SK-N-SH (cell line): Measurements from ENCODE around the gene LDHA. TPM values are rescaled to one million over a fixed set of nuclear protein-coding genes. Genes with fewer than 3 reads are reported as not detected.

Source experiments
- CTCF ChIA-PET: fragments of 300-600, 350-600 bp; formaldehyde crosslinking; extraction: SDS; loops from one replicate; lab custom pipeline; 2021; lab: Yijun Ruan, JAX
- POLR2A ChIA-PET: fragments of 350-600 bp; sonication (Branson Sonifier 250); formaldehyde crosslinking; extraction: SDS; loops from one replicate; lab custom pipeline; 2020; ENCODE audit warnings: antibody characterized with exemption, inconsistent platforms; lab: Yijun Ruan, JAX
- DNase-seq: peaks from one replicate; pipeline ENCODE4 v3.0.0; 2012
- H2AFZ ChIP-seq: fragments of 200-600 bp; sonication (generic); 2 replicates; pipeline ENCODE4 v1.8.1; 2016; ENCODE audit warnings: antibody characterized with exemption, mild to moderate bottlenecking, low read depth
- H3F3A ChIP-seq: fragments of 200-600 bp; sonication (generic); replicated peaks from 2 replicates; pipeline ENCODE3; 2016; ENCODE audit warnings: antibody characterized with exemption, mild to moderate bottlenecking; ENCODE audit not compliant: insufficient read depth
- H3K27ac ChIP-seq, 2 experiments: fragments of 200-500 bp in 1 of 2; fragments of 200-600 bp in 1 of 2; sonication (Bioruptor generic) in 1 of 2; sonication (generic), shearing (Covaris generic) in 1 of 2; 2 replicates each; pipeline versions ENCODE4 v1.5.1 to v1.6.1; 2014 to 2016; ENCODE audit warnings: low read depth in 2 of 2, inconsistent platforms in 1 of 2, low read length in 1 of 2, mild to moderate bottlenecking in 1 of 2, mixed read lengths in 1 of 2
- H3K27me3 ChIP-seq: fragments of 200-600 bp; sonication (generic), shearing (Covaris generic); 2 replicates; pipeline ENCODE4 v1.6.1; 2016; ENCODE audit warnings: mixed run types; ENCODE audit not compliant: insufficient read depth
- H3K36me3 ChIP-seq, 2 experiments: fragments of 200-500 bp in 1 of 2; fragments of 200-600 bp in 1 of 2; sonication (Bioruptor generic) in 1 of 2; sonication (generic) in 1 of 2; replicated peaks in 1 of 2; 2 replicates each; pipeline versions ENCODE3 to v1.5.1; 2014 to 2016; ENCODE audit warnings: low read length in 1 of 2, mild to moderate bottlenecking in 1 of 2; ENCODE audit not compliant: insufficient read depth in 2 of 2, control insufficient read depth in 1 of 2
- H3K4me1 ChIP-seq, 2 experiments: fragments of 200-500 bp in 1 of 2; fragments of 200-600 bp in 1 of 2; sonication (Bioruptor generic) in 1 of 2; sonication (generic), shearing (Covaris generic) in 1 of 2; 2 replicates each; pipeline versions ENCODE4 v1.5.1 to v1.6.1; 2014 to 2016; ENCODE audit warnings: low read depth in 1 of 2, low read length in 1 of 2, mixed run types in 1 of 2; ENCODE audit not compliant: insufficient read depth in 2 of 2, control insufficient read depth in 1 of 2
- H3K4me2 ChIP-seq: fragments of 200-600 bp; sonication (generic), shearing (Covaris generic); 2 replicates; pipeline ENCODE4 v1.6.1; 2017; ENCODE audit warnings: mixed run types
- H3K4me3 ChIP-seq, 2 experiments: fragments of 200-500 bp in 1 of 2; fragments of 200-600 bp in 1 of 2; sonication (Bioruptor generic) in 1 of 2; sonication (generic), shearing (Covaris generic) in 1 of 2; 2 replicates each; pipeline versions ENCODE4 v1.5.1 to v1.8.1; 2014 to 2016; ENCODE audit warnings: low read depth in 2 of 2, inconsistent platforms in 1 of 2, low read length in 1 of 2, mild to moderate bottlenecking in 1 of 2, mixed read lengths in 1 of 2, moderate library complexity in 1 of 2
- H3K79me2 ChIP-seq: fragments of 200-600 bp; sonication (generic); 2 replicates; pipeline ENCODE4 v1.8.1; 2017; ENCODE audit warnings: mild to moderate bottlenecking; ENCODE audit not compliant: insufficient read depth
- H3K9ac ChIP-seq: fragments of 200-600 bp; sonication (generic); 2 replicates; pipeline ENCODE4 v1.6.1; 2017; ENCODE audit warnings: mixed run types
- H3K9me2 ChIP-seq: fragments of 200-600 bp; sonication (generic); 2 replicates; pipeline ENCODE4 v1.6.1; 2017; ENCODE audit warnings: mixed run types
- H3K9me3 ChIP-seq: fragments of 200-600 bp; sonication (generic); 2 replicates; pipeline ENCODE4 v1.6.1; 2017; ENCODE audit warnings: mixed run types, mild to moderate bottlenecking, moderate library complexity
- H4K20me1 ChIP-seq: fragments of 200-600 bp; sonication (generic); 2 replicates; pipeline ENCODE4 v1.6.1; 2017; ENCODE audit warnings: mild to moderate bottlenecking, mixed run types; ENCODE audit not compliant: insufficient read depth
- FOSL2 ChIP-seq: IDR thresholded peaks from 2 replicates; pipeline ENCODE4 v1.4.0; 2012; ENCODE audit warnings: low read depth, mild to moderate bottlenecking, moderate library complexity, borderline replicate concordance
- FOXJ3 ChIP-seq: sonication (generic); formaldehyde crosslinking; IDR thresholded peaks from 2 replicates; pipeline ENCODE4 v1.5.1; 2020; ENCODE audit warnings: mild to moderate bottlenecking, missing genetic modification reagents
- FOXM1 ChIP-seq: IDR thresholded peaks from 2 replicates; pipeline ENCODE4 v1.4.0; 2012; ENCODE audit warnings: low read depth, mild to moderate bottlenecking
- JUND ChIP-seq: IDR thresholded peaks from 2 replicates; pipeline ENCODE4 v1.4.0; 2012
- NFIC ChIP-seq: IDR thresholded peaks from 2 replicates; pipeline ENCODE4 v1.4.0; 2012; ENCODE audit warnings: borderline replicate concordance
- NRF1 ChIP-seq: IDR thresholded peaks from 2 replicates; pipeline ENCODE4 v1.6.1; 2012; ENCODE audit warnings: low read depth, mild to moderate bottlenecking, low read length
- SIN3A ChIP-seq: IDR thresholded peaks from 2 replicates; pipeline ENCODE4 v1.6.1; 2012; ENCODE audit warnings: low read depth, mild to moderate bottlenecking, low read length, moderate library complexity, borderline replicate concordance
- TAF1 ChIP-seq: IDR thresholded peaks from 2 replicates; pipeline ENCODE4 v1.6.1; 2012; ENCODE audit warnings: low read depth, mild to moderate bottlenecking, low read length, moderate library complexity, borderline replicate concordance
- TCF12 ChIP-seq: IDR thresholded peaks from 2 replicates; pipeline ENCODE4 v1.4.0; 2012
- WGBS: methylation state at CpG from one replicate; pipeline ENCODE4 v1.1.6; 2017; ENCODE audit warnings: low lambda C conversion rate; 5-methylcytosine and 5-hydroxymethylcytosine counted together
- polyA plus RNA-seq, 3 experiments: library from polyadenylated mRNA; depleted of rRNA; stranded (reverse); fragments of >200 nt; gene quantifications; 2 replicates each; pipeline ENCODE4 v1.2.3, GENCODE V29; 2012
- TF ChIP-seq, protein P1 (sequence below): IDR thresholded peaks from 2 replicates; pipeline ENCODE4 v1.4.0; 2012; ENCODE audit warnings: low read depth
- TF ChIP-seq, protein P2 (sequence below): IDR thresholded peaks from 2 replicates; pipeline ENCODE4; 2012
- TF ChIP-seq, protein P3 (sequence below): fragments of 200-600 bp; sonication (generic); IDR thresholded peaks from 2 replicates; pipeline ENCODE4 v1.6.1; 2017; ENCODE audit warnings: antibody characterized with exemption, mild to moderate bottlenecking, moderate library complexity
- TF ChIP-seq, protein P4 (sequence below): fragments of 150-350 bp; IDR thresholded peaks from 2 replicates; pipeline ENCODE4 v1.6.1; 2016; ENCODE audit warnings: mild to moderate bottlenecking, low read depth, low read length
- TF ChIP-seq, protein P5 (sequence below): IDR thresholded peaks from 2 replicates; pipeline ENCODE4 v1.6.1; 2012; ENCODE audit warnings: mild to moderate bottlenecking, low read depth, low read length, moderate library complexity

The LDHA gene
- polyA plus RNA-seq, 1 of the 3 experiments (the other 2 are of a cell fraction): 524 TPM

- TF ChIP-seq SIN3A (no peak), FOSL2 (no peak), JUND (no peak), TAF1 (no peak), FOXJ3 (no peak), TCF12 (no peak)
- TF ChIP-seq, protein P1, sequence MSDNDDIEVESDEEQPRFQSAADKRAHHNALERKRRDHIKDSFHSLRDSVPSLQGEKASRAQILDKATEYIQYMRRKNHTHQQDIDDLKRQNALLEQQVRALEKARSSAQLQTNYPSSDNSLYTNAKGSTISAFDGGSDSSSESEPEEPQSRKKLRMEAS: peak; percentile 23; the same call in 1 of the 2 replicates
These were observed 10.2 kb upstream of the LDHA start (continued) for GRCh38 chr11:18384157-18384641.

GRCh38 chr11:18390088-18390487 lies 4.3 kb upstream of the LDHA start:
- Histone ChIP-seq H3K79me2 (peaks cover 12% of the 10 kb centered on the region), H3K4me1 (peaks cover 5 to 6% of the 10 kb centered on the region in 2 experiments; a peak in 2 of 4 replicates), H3K4me3 (no peak overlapping the region), H3K27me3 (no peaks in the 10 kb centered on the region), H3K27ac (no peak overlapping the region), H3K9me2 (no peaks in the 10 kb centered on the region), H3F3A (peaks cover 16% of the 10 kb centered on the region), H3K9me3 (no peaks in the 10 kb centered on the region), H3K36me3 (no peaks in the 10 kb centered on the region), H4K20me1 (0 out of 2 replicates have a peak, but pooled peaks cover 1% of the 10 kb centered on the region), H3K4me2 (no peak overlapping the region), H2AFZ (no peak overlapping the region), H3K9ac (no peak overlapping the region)
- TF ChIP-seq, protein P2, sequence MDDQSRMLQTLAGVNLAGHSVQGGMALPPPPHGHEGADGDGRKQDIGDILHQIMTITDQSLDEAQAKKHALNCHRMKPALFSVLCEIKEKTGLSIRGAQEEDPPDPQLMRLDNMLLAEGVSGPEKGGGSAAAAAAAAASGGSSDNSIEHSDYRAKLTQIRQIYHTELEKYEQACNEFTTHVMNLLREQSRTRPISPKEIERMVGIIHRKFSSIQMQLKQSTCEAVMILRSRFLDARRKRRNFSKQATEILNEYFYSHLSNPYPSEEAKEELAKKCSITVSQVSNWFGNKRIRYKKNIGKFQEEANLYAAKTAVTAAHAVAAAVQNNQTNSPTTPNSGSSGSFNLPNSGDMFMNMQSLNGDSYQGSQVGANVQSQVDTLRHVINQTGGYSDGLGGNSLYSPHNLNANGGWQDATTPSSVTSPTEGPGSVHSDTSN: no peak
- WGBS: 91% methylated on average over 3 of the region's 3 CpGs
- no peak for DNase-seq
- CTCF ChIA-PET: no interaction called here
- POLR2A ChIA-PET: no interaction called here

DNA sequence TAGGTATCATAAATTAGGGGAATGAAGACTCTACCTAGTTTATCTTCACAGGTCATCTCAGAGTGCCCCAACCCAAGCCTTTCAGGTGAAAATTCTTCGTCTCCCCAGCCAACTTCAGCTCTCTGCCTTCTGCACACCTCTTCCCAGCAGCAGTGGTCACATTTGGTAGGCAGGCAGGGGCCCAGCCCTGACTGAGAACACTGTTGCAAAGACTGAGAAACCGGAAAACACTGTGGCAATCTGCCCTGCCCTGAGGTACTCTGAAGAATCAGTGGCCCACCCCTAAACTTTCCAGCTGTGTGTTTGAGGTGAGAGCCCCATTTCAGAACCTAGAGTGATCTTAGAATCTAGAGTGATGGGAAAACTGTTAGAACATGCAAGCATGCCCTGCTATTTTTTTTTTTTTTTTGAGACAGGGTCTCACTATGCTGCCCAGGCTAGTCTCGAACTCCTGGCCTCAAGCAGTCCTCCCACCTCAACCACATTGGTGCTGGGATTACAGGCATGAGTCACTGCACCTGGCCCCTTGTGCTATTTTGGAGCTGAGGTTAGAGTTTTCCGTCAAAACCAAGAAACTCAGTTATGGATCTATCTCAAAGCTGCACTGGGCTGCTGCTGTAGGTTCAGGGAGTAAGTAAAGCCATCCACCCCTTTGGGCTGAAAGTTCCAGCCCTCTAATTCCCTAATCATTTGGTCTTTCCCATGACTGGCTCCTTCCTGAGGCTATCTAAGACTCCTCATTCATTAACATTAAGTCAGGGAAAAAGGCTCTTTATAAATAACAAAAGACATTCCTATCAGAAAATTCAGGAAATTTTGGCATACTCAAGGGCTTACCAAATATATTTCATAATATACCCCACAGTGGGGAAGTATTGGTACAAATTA lies 1.7 kb upstream of the LDHA start:
- Histone ChIP-seq H3K9ac (no peak overlapping the region), H3K9me2 (no peaks in the 10 kb centered on the region), H4K20me1 (peaks cover 23% of the 10 kb centered on the region), H3F3A (peaks cover 30% of the 10 kb centered on the region), H3K4me1 (peaks cover 12% of the 10 kb centered on the region in 2 experiments; a peak in 3 of 4 replicates), H3K4me2 (no peak overlapping the region), H3K36me3 (peaks cover 14 to 18% of the 10 kb centered on the region in 2 experiments), H3K27me3 (no peaks in the 10 kb centered on the region), H3K79me2 (peaks cover 36% of the 10 kb centered on the region), H3K27ac (no peak overlapping the region), H2AFZ (no peak overlapping the region), H3K9me3 (no peaks in the 10 kb centered on the region), H3K4me3 (no peak overlapping the region)
- ChIA-PET POLR2A (no interaction called here), CTCF (interaction anchor here (1.4 kb wide), 1 partner anchor 9 kb away, joined by 3 read pairs; no protein-coding TSS in a partner anchor)
- no peak for DNase-seq
- 94% methylated on average over 4 of the region's 4 CpGs for WGBS
- TF ChIP-seq TCF12 (no peak), NFIC (no peak), FOXM1 (no peak), NRF1 (no peak), SIN3A (no peak)
- TF ChIP-seq, protein P3, sequence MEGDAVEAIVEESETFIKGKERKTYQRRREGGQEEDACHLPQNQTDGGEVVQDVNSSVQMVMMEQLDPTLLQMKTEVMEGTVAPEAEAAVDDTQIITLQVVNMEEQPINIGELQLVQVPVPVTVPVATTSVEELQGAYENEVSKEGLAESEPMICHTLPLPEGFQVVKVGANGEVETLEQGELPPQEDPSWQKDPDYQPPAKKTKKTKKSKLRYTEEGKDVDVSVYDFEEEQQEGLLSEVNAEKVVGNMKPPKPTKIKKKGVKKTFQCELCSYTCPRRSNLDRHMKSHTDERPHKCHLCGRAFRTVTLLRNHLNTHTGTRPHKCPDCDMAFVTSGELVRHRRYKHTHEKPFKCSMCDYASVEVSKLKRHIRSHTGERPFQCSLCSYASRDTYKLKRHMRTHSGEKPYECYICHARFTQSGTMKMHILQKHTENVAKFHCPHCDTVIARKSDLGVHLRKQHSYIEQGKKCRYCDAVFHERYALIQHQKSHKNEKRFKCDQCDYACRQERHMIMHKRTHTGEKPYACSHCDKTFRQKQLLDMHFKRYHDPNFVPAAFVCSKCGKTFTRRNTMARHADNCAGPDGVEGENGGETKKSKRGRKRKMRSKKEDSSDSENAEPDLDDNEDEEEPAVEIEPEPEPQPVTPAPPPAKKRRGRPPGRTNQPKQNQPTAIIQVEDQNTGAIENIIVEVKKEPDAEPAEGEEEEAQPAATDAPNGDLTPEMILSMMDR: no peak
- TF ChIP-seq, protein P4, sequence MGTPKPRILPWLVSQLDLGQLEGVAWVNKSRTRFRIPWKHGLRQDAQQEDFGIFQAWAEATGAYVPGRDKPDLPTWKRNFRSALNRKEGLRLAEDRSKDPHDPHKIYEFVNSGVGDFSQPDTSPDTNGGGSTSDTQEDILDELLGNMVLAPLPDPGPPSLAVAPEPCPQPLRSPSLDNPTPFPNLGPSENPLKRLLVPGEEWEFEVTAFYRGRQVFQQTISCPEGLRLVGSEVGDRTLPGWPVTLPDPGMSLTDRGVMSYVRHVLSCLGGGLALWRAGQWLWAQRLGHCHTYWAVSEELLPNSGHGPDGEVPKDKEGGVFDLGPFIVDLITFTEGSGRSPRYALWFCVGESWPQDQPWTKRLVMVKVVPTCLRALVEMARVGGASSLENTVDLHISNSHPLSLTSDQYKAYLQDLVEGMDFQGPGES: no peak
- TF ChIP-seq, protein P2: no peak
- TF ChIP-seq, protein P5, sequence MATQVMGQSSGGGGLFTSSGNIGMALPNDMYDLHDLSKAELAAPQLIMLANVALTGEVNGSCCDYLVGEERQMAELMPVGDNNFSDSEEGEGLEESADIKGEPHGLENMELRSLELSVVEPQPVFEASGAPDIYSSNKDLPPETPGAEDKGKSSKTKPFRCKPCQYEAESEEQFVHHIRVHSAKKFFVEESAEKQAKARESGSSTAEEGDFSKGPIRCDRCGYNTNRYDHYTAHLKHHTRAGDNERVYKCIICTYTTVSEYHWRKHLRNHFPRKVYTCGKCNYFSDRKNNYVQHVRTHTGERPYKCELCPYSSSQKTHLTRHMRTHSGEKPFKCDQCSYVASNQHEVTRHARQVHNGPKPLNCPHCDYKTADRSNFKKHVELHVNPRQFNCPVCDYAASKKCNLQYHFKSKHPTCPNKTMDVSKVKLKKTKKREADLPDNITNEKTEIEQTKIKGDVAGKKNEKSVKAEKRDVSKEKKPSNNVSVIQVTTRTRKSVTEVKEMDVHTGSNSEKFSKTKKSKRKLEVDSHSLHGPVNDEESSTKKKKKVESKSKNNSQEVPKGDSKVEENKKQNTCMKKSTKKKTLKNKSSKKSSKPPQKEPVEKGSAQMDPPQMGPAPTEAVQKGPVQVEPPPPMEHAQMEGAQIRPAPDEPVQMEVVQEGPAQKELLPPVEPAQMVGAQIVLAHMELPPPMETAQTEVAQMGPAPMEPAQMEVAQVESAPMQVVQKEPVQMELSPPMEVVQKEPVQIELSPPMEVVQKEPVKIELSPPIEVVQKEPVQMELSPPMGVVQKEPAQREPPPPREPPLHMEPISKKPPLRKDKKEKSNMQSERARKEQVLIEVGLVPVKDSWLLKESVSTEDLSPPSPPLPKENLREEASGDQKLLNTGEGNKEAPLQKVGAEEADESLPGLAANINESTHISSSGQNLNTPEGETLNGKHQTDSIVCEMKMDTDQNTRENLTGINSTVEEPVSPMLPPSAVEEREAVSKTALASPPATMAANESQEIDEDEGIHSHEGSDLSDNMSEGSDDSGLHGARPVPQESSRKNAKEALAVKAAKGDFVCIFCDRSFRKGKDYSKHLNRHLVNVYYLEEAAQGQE: no peak
